Gastroesophageal sphincter (tissue), 3 donors: ENCODE results near the gene SLC26A4.

ENCODE experiments used
- EP300 ChIP-seq: sonication (generic); formaldehyde crosslinking; IDR thresholded peaks from one replicate; pipeline ENCODE4 v1.6.1; 2017; ENCODE audit warnings: antibody characterized with exemption, mild to moderate bottlenecking
- POLR2A ChIP-seq, 2 donors: fragments of 450-650 bp; IDR thresholded peaks; one replicate each; pipeline ENCODE4 v1.6.1; 2017; ENCODE audit warnings: antibody characterized with exemption in 2 of 2, mild to moderate bottlenecking in 2 of 2, moderate library complexity in 1 of 2
- POLR2AphosphoS5 ChIP-seq: sonication (generic); formaldehyde crosslinking; IDR thresholded peaks from one replicate; pipeline ENCODE4 v1.6.1; 2017; ENCODE audit warnings: antibody characterized with exemption
- TF ChIP-seq, protein P1 (sequence below), 4 experiments: fragments of 200-600 bp in 2 of 4; fragments of 450-650 bp in 2 of 4; sonication (generic) in 1 of 4; IDR thresholded peaks; one replicate each; pipeline ENCODE4 v1.5.1; 2017 to 2019; ENCODE audit warnings: antibody characterized with exemption in 4 of 4, mild to moderate bottlenecking in 2 of 4, moderate library complexity in 2 of 4

DNA sequence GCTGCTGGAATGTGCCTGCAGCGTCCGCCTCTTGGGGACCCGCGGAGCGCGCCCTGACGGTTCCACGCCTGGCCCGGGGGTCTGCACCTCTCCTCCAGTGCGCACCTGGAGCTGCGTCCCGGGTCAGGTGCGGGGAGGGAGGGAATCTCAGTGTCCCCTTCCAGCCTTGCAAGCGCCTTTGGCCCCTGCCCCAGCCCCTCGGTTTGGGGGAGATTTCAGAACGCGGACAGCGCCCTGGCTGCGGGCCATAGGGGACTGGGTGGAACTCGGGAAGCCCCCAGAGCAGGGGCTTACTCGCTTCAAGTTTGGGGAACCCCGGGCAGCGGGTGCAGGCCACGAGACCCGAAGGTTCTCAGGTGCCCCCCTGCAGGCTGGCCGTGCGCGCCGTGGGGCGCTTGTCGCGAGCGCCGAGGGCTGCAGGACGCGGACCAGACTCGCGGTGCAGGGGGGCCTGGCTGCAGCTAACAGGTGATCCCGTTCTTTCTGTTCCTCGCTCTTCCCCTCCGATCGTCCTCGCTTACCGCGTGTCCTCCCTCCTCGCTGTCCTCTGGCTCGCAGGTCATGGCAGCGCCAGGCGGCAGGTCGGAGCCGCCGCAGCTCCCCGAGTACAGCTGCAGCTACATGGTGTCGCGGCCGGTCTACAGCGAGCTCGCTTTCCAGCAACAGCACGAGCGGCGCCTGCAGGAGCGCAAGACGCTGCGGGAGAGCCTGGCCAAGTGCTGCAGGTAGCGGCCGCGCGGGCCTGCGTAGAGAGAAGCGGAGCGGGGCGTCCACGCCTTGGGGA, 645 bp downstream of the SLC26A4 start:
- TF ChIP-seq, protein P1, sequence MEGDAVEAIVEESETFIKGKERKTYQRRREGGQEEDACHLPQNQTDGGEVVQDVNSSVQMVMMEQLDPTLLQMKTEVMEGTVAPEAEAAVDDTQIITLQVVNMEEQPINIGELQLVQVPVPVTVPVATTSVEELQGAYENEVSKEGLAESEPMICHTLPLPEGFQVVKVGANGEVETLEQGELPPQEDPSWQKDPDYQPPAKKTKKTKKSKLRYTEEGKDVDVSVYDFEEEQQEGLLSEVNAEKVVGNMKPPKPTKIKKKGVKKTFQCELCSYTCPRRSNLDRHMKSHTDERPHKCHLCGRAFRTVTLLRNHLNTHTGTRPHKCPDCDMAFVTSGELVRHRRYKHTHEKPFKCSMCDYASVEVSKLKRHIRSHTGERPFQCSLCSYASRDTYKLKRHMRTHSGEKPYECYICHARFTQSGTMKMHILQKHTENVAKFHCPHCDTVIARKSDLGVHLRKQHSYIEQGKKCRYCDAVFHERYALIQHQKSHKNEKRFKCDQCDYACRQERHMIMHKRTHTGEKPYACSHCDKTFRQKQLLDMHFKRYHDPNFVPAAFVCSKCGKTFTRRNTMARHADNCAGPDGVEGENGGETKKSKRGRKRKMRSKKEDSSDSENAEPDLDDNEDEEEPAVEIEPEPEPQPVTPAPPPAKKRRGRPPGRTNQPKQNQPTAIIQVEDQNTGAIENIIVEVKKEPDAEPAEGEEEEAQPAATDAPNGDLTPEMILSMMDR (IDR thresholded peaks at IDR 0.05), result peak in 2 of 4 experiments; percentile 14 to 17
- TF ChIP-seq POLR2AphosphoS5 (no peak), POLR2A (IDR thresholded peaks at IDR 0.05) (no peak), EP300 (no peak)
